ENCODE measurements around the gene TRIML1.

TRIML1 gene

DNA sequence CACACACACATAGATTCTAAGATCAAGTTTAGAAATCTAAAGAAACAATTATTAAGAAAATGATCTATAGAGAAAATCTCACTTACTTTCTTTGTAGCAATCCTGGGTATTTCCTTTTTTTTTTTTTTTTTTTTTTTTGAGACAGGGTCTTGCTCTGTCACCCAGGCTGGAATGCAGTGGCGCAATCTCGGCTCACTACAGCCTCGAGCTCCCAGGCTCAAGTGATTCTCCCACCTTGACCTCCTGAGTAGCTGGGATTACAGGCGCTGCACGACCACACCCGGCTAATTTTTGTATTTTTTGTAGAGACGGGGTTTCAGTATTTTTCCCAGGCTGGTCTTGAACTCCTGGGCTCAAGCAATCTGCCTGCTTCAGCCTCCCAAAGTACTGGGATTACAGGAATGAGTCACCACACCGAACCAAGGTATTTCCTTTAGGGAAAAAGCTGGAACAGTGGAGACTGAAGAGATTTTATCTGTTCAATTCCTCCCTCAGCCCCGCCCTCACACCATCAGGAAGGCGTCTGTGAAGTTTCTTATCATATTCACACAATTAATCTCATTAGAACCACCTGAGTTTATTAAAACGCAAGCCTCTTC lies 30.0 kb upstream of the TRIML1 start, which contains the start of gene TRIML2:
Gene TRIML2 (minus strand): TSS at position 447 of the 599 bp plus-strand sequence. CDS start 4,235 bp downstream, outside the sequence.
- Histone ChIP-seq H4K20me1 (ENCODE audit: insufficient read depth) (no peaks in the 10 kb centered on the region), H3K27ac (no peak within 1 kb of the TSS), H3K4me1 (ENCODE audit: low read depth, poor library complexity, severe bottlenecking) (no peaks in the 10 kb centered on the region), H3K9ac (no peak within 1 kb of the TSS), H3K4me2 (no peak within 1 kb of the TSS), H3K4me3 (IDR thresholded peaks at IDR 0.05; ENCODE audit: insufficient read depth, low read depth, low read length) (no peak within 1 kb of the TSS), H3K79me2 (ENCODE audit: insufficient read depth, low read depth) (no peaks in the 10 kb centered on the region), H3K36me3 (ENCODE audit: insufficient read depth) (no peaks in the 10 kb centered on the region), H3K27me3 (ENCODE audit: insufficient read depth, low read depth) (no peaks in the 10 kb centered on the region), H2AFZ (ENCODE audit: low read depth) (no peak within 1 kb of the TSS)
- TF ChIP-seq, protein P1, sequence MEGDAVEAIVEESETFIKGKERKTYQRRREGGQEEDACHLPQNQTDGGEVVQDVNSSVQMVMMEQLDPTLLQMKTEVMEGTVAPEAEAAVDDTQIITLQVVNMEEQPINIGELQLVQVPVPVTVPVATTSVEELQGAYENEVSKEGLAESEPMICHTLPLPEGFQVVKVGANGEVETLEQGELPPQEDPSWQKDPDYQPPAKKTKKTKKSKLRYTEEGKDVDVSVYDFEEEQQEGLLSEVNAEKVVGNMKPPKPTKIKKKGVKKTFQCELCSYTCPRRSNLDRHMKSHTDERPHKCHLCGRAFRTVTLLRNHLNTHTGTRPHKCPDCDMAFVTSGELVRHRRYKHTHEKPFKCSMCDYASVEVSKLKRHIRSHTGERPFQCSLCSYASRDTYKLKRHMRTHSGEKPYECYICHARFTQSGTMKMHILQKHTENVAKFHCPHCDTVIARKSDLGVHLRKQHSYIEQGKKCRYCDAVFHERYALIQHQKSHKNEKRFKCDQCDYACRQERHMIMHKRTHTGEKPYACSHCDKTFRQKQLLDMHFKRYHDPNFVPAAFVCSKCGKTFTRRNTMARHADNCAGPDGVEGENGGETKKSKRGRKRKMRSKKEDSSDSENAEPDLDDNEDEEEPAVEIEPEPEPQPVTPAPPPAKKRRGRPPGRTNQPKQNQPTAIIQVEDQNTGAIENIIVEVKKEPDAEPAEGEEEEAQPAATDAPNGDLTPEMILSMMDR (conservative IDR thresholded peaks at IDR 0.05; ENCODE audit: low read depth, low read length): no peak

GRCh38 chr4:188110036-188110435 lies 29.2 kb upstream of the TRIML1 start:
- H2AFZ ChIP-seq (ENCODE audit: low read depth): no peak overlapping the region

GRCh38 chr4:188110741-188111471 lies 28.3 kb upstream of the TRIML1 start:
- Histone ChIP-seq H3K27me3 (ENCODE audit: insufficient read depth, low read depth) (no peaks in the 10 kb centered on the region), H3K4me1 (ENCODE audit: low read depth, poor library complexity, severe bottlenecking) (no peaks in the 10 kb centered on the region), H3K4me3 (IDR thresholded peaks at IDR 0.05; ENCODE audit: insufficient read depth, low read depth, low read length) (no peak overlapping the region), H3K9ac (no peak overlapping the region), H3K27ac (no peak overlapping the region), H3K79me2 (ENCODE audit: insufficient read depth, low read depth) (no peaks in the 10 kb centered on the region), H2AFZ (ENCODE audit: low read depth) (no peak overlapping the region), H3K36me3 (ENCODE audit: insufficient read depth) (no peaks in the 10 kb centered on the region), H4K20me1 (ENCODE audit: insufficient read depth) (no peaks in the 10 kb centered on the region), H3K4me2 (no peak overlapping the region)
- TF ChIP-seq, protein P1 (conservative IDR thresholded peaks at IDR 0.05; ENCODE audit: low read depth, low read length): no peak

More at GRCh38 chr4:188110036-188110435, 29.2 kb upstream of the TRIML1 start:
- H3K27me3 ChIP-seq (ENCODE audit: insufficient read depth, low read depth): no peaks in the 10 kb centered on the region
- TF ChIP-seq, protein P1 (conservative IDR thresholded peaks at IDR 0.05; ENCODE audit: low read depth, low read length): no peak
- no peaks in the 10 kb centered on the region for H3K79me2 ChIP-seq (ENCODE audit: insufficient read depth, low read depth)
- no peak overlapping the region for H3K9ac ChIP-seq
- H3K4me3 ChIP-seq (IDR thresholded peaks at IDR 0.05; ENCODE audit: insufficient read depth, low read depth, low read length): no peak overlapping the region
- H3K4me2 ChIP-seq: no peak overlapping the region
- no peaks in the 10 kb centered on the region for H3K4me1 ChIP-seq (ENCODE audit: low read depth, poor library complexity, severe bottlenecking)
- no peaks in the 10 kb centered on the region for H3K36me3 ChIP-seq (ENCODE audit: insufficient read depth)
- no peaks in the 10 kb centered on the region for H4K20me1 ChIP-seq (ENCODE audit: insufficient read depth)
- H3K27ac ChIP-seq: no peak overlapping the region

- Histone ChIP-seq H3K27me3 (ENCODE audit: insufficient read depth, low read depth) (no peaks in the 10 kb centered on the region), H3K4me2 (no peak overlapping the region), H3K9ac (no peak overlapping the region), H4K20me1 (ENCODE audit: insufficient read depth) (no peaks in the 10 kb centered on the region), H3K36me3 (ENCODE audit: insufficient read depth) (no peaks in the 10 kb centered on the region), H3K79me2 (ENCODE audit: insufficient read depth, low read depth) (no peaks in the 10 kb centered on the region), H3K27ac (no peak overlapping the region), H3K4me1 (ENCODE audit: low read depth, poor library complexity, severe bottlenecking) (no peaks in the 10 kb centered on the region), H3K4me3 (IDR thresholded peaks at IDR 0.05; ENCODE audit: insufficient read depth, low read depth, low read length) (no peak overlapping the region), H2AFZ (ENCODE audit: low read depth) (no peak overlapping the region)
- TF ChIP-seq, protein P1 (conservative IDR thresholded peaks at IDR 0.05; ENCODE audit: low read depth, low read length): no peak
Observed at GRCh38 chr4:188111955-188112354, 27.3 kb upstream of the TRIML1 start.

Measured in KMS-11 (cell line).